GM12878 (cell line): ENCODE results near the gene UBE2Z. TPM values are rescaled to one million over a fixed set of nuclear protein-coding genes. Genes with fewer than 3 reads are reported as not detected.
A peak's percentile ranks its signal among the peaks of the same experiment; 100 is the strongest.

ENCODE experiments used
- ATAC-seq: fragments of 200-7000 bp; cut with Tn5 transposase; 3 replicates; pipeline ENCODE4 v1.9.1; 2020; ENCODE audit warnings: mild to moderate bottlenecking, moderate library complexity
- BruUV-seq: library from RNA; stranded (reverse); fragments of 400-500 nt; replicated peaks from 2 replicates; lab custom pipeline; 2021; lab: Mats Ljungman, UMichigan
- CTCF ChIA-PET: fragments of 300-600 bp; sonication (Branson Sonifier 250); formaldehyde crosslinking; extraction: SDS; loops from one replicate; lab custom pipeline; 2021; ENCODE audit warnings: inconsistent platforms; lab: Yijun Ruan, JAX
- POLR2A ChIA-PET: fragments of 350-600 bp; formaldehyde crosslinking; extraction: SDS; loops from one replicate; lab custom pipeline; 2021; ENCODE audit warnings: inconsistent platforms; lab: Charles Lee
- RAD21 ChIA-PET: fragments of 300-600 bp; sonication (Branson Sonifier 250); formaldehyde crosslinking; loops from one replicate; lab custom pipeline; 2023; ENCODE audit warnings: antibody characterized with exemption; ENCODE audit not compliant: unreplicated experiment; lab: Charles Lee
- SMC1A ChIA-PET: fragments of 300-600 bp; sonication (Branson Sonifier 250); formaldehyde crosslinking; loops from one replicate; lab custom pipeline; 2023; ENCODE audit not compliant: unreplicated experiment, uncharacterized antibody; lab: Charles Lee
- DNase-seq: peaks from one replicate; pipeline ENCODE4 v3.0.0-alpha.2; 2011; ENCODE audit warnings: low read depth, low spot score
- FAIRE-seq: peaks from 3 replicates; lab custom pipeline; 2011; peaks lifted over from hg19 to GRCh38; lab: Jason Lieb, UNC
- H2AFZ ChIP-seq: 2 replicates; pipeline ENCODE4 v1.6.0; 2011; ENCODE audit warnings: low read depth, low read length, control low read depth; ENCODE audit not compliant: control insufficient read depth
- H3K27ac ChIP-seq: 2 replicates; pipeline ENCODE4 v1.5.1; 2011; ENCODE audit warnings: control low read depth; ENCODE audit not compliant: control insufficient read depth, insufficient read depth
- H3K27me3 ChIP-seq, 2 experiments: replicated peaks in 1 of 2; 2 replicates each; pipeline versions ENCODE4 v1.6.0 to v1.6.1; 2011; ENCODE audit warnings: low read length in 1 of 2; ENCODE audit not compliant: control insufficient read depth in 2 of 2, insufficient read depth in 2 of 2
- H3K36me3 ChIP-seq, 2 experiments: 2 replicates each; pipeline ENCODE4 v1.5.1; 2011; ENCODE audit warnings: low read length in 1 of 2; ENCODE audit not compliant: control insufficient read depth in 2 of 2, insufficient read depth in 2 of 2
- H3K4me1 ChIP-seq: 2 replicates; pipeline ENCODE4 v1.6.1; 2011; ENCODE audit warnings: mild to moderate bottlenecking, low read length, moderate library complexity, mixed read lengths; ENCODE audit not compliant: control insufficient read depth, insufficient read depth
- H3K4me2 ChIP-seq: 2 replicates; pipeline ENCODE4 v1.6.0; 2011; ENCODE audit warnings: control low read depth; ENCODE audit not compliant: control insufficient read depth, insufficient read depth
- H3K4me3 ChIP-seq: fragments of 200-600 bp; sonication (generic); 2 replicates; pipeline ENCODE4 v1.5.1; 2016
- H3K79me2 ChIP-seq: 2 replicates; pipeline ENCODE4 v1.6.0; 2011; ENCODE audit warnings: low read length; ENCODE audit not compliant: control insufficient read depth, insufficient read depth
- H3K9ac ChIP-seq: 2 replicates; pipeline ENCODE4 v1.8.0; 2011; ENCODE audit warnings: low read length, control low read depth, mixed read lengths; ENCODE audit not compliant: control insufficient read depth, insufficient read depth
- H3K9me3 ChIP-seq: replicated peaks from 3 replicates; pipeline ENCODE4 v1.5.1; 2011; ENCODE audit warnings: mild to moderate bottlenecking, low read length; ENCODE audit not compliant: control insufficient read depth, insufficient read depth
- H4K20me1 ChIP-seq: 2 replicates; pipeline ENCODE4 v1.6.0; 2011; ENCODE audit not compliant: control insufficient read depth, insufficient read depth
- BCL11A ChIP-seq: IDR thresholded peaks from 2 replicates; pipeline ENCODE4 v1.6.1; 2011; ENCODE audit warnings: low read depth, low read length
- CHD4 ChIP-seq: fragments of 200-600 bp; sonication (generic); IDR thresholded peaks from 2 replicates; pipeline ENCODE4 v1.6.1; 2016; ENCODE audit warnings: mild to moderate bottlenecking
- E2F4 ChIP-seq: IDR thresholded peaks from 2 replicates; pipeline ENCODE4 v1.6.1; 2012; ENCODE audit warnings: low read depth, low read length, improper control_type of control experiment
- MTA3 ChIP-seq: IDR thresholded peaks from 2 replicates; pipeline ENCODE4 v1.6.1; 2012; ENCODE audit warnings: low read length, inconsistent platforms, borderline replicate concordance
- NRF1 ChIP-seq: conservative IDR thresholded peaks from 2 replicates; pipeline ENCODE4 v1.6.1; 2011; ENCODE audit warnings: mild to moderate bottlenecking, low read depth, low read length, improper control_type of control experiment
- RAD21 ChIP-seq: IDR thresholded peaks from 2 replicates; pipeline ENCODE4 v1.6.1; 2011; ENCODE audit warnings: mild to moderate bottlenecking, low read depth, low read length, moderate library complexity; ENCODE audit not compliant: insufficient read depth
- RELA ChIP-seq: fragments of 450-650 bp; IDR thresholded peaks from 2 replicates; pipeline ENCODE4 v1.8.0; 2014; ENCODE audit warnings: borderline replicate concordance; ENCODE audit not compliant: partially characterized antibody
- RUNX3 ChIP-seq: IDR thresholded peaks from 2 replicates; pipeline ENCODE4 v1.6.1; 2012; ENCODE audit warnings: low read length, inconsistent platforms
- TCF7 ChIP-seq: IDR thresholded peaks from 2 replicates; pipeline ENCODE4 v1.6.1; 2014; ENCODE audit warnings: antibody characterized with exemption, borderline replicate concordance
- ZNF687 ChIP-seq: fragments of 450-650 bp; IDR thresholded peaks from 2 replicates; pipeline ENCODE4 v1.6.1; 2017; ENCODE audit warnings: mild to moderate bottlenecking, moderate library complexity
- WGBS: methylation state at CpG from one replicate; pipeline ENCODE4 v1.1.6; 2016; ENCODE audit warnings: low lambda C conversion rate; ENCODE audit not compliant: insufficient replicate concordance, insufficient coverage; ENCODE audit errors: missing lambda C conversion rate; 5-methylcytosine and 5-hydroxymethylcytosine counted together
- in situ Hi-C: fragments of 300-500 bp; cut with MboI; formaldehyde crosslinking; loops from 9 replicates; pipeline ENCODE4 v1.14.3; 2018; ENCODE audit warnings: mixed read lengths
- intact Hi-C: fragments of 100-400 bp; cut with micrococcal nuclease; formaldehyde crosslinking; loops from one replicate; pipeline ENCODE4 v1.14.2; 2022; ENCODE audit not compliant: unreplicated experiment
- polyA plus RNA-seq, 11 experiments: library from polyadenylated mRNA; depleted of rRNA in 4 of 11; unstranded in 6 of 11; stranded (reverse) in 5 of 11; fragments of >200 nt; fragmentation: Nextera tagmentation in 4 of 11; fragmentation: Illumina TruSeq in 1 of 11; extraction: Ambion mirVana in 4 of 11; extraction: Trizol in 1 of 11; gene quantifications; 1 replicate in 1 of 11; 2 replicates in 10 of 11; pipeline versions ENCODE4 v1.2.1 to v1.2.3, GENCODE V29; 2011 to 2016; ENCODE audit warnings: inconsistent platforms in 2 of 11, missing spikeins in 2 of 11, low read depth in 1 of 11
- total RNA-seq, 4 experiments: library from RNA; depleted of rRNA in 3 of 4; stranded (reverse); fragments of >200 nt in 3 of 4; fragmentation: Illumina TruSeq in 1 of 4; extraction: Trizol in 1 of 4; gene quantifications; 2 replicates each; pipeline versions ENCODE4 v1.2.1 to v1.2.3, GENCODE V29; 2013 to 2021

UBE2Z gene
- total and polyA plus RNA-seq, 10 of the 15 experiments (the other 5 are each of a cell fraction or from before 2014, with no cell fraction given), result 23.1 to 191 (median 57.4) TPM

- Histone ChIP-seq H3K9me3 (no peaks in the 10 kb centered on the region), H4K20me1 (no peaks in the 10 kb centered on the region), H3K79me2 (peaks cover 26% of the 10 kb centered on the region), H3K27ac (peak overlapping the region; percentile 75), H3K9ac (peak overlapping the region; percentile 93), H3K4me3 (peak overlapping the region; percentile 76), H3K4me1 (peaks cover 3% of the 10 kb centered on the region; the same call in 1 of the 2 replicates), H3K36me3 (peaks cover 9 to 16% of the 10 kb centered on the region in 2 experiments), H3K4me2 (peak overlapping the region; percentile 73), H2AFZ (no peak overlapping the region), H3K27me3 (no peaks in the 10 kb centered on the region)
- intact Hi-C loops, result loop anchor here (10.0 kb wide), 1 partner anchor 301 kb away; no protein-coding TSS in a partner anchor
- POLR2A ChIA-PET, result interaction anchor here (0.5 to 2.0 kb wide), 10 partner anchors 10 to 139 kb away, joined by 3 to 13 read pairs (median 4); partner anchors contain the start of genes SNF8 and UBE2Z
- BruUV-seq, result no TSS peak
- CTCF ChIA-PET, result interaction anchor here (0.6 to 3.9 kb wide), 16 partner anchors 8 to 223 kb away, joined by 3 to 23 read pairs (median 4); partner anchors contain the start of gene UBE2Z
- 20% methylated on average over 5 of the region's 5 CpGs for WGBS
- DNase-seq (no peak), ATAC-seq (no peak), FAIRE-seq (no peak)
- RAD21 ChIA-PET, result interaction anchor here (0.6 to 3.5 kb wide), 8 partner anchors 15 to 139 kb away, joined by 3 to 34 read pairs (median 8); partner anchors contain the start of gene UBE2Z
- SMC1A ChIA-PET, result interaction anchor here (0.7 to 3.6 kb wide), 13 partner anchors 10 to 297 kb away, joined by 3 to 29 read pairs (median 4); partner anchors contain the start of gene UBE2Z
- TF ChIP-seq RELA, result no peak
- TF ChIP-seq TCF7, result no peak
- TF ChIP-seq RUNX3, result no peak
- no peak for TF ChIP-seq ZNF687
- TF ChIP-seq MTA3, result no peak
- TF ChIP-seq NRF1, result no peak
- TF ChIP-seq BCL11A, result no peak
- TF ChIP-seq E2F4, result no peak
- TF ChIP-seq CHD4, result no peak
- TF ChIP-seq RAD21, result no peak
- TF ChIP-seq, all 136 proteins: peak for 0
- in situ Hi-C loops, result no loop called here
Measured at GRCh38 chr17:48893646-48894508, 14.3 kb upstream of the UBE2Z start.
